DMS 273 treated with DMSO at 0.1 percent for 48 hours (cell line): Measurements from ENCODE around the gene CDC14A.
"Not testable (repeated sequence)": the region's sequence is repeated elsewhere in the genome, so short reads cannot be mapped to it uniquely, and the experiment has no call there.

Experiments used
- DNase-seq: peaks from one replicate; lab custom pipeline; 2025; lab: John Stamatoyannopoulos, UW

Gene CDC14A

DNA sequence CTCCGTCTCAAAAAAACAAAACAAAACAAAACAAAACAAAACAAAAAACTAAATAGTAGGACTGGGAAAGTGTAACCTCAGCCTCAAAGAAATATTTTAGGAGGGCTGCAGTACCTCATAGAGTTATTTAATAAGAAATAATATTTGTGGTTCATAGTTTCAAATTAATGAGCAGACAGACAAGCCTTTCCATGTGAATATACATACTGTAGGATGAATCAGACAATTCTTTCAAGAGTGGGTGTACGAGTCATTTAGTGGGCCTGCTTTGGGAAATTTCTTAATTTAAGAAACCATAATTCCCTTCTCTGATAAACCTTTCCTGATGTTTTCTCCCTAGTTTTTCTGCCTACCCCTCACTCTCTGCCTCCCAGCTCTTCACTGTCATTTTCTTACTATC, 52.5 kb downstream of the CDC14A start:
- DNase-seq, result no peak

DNA sequence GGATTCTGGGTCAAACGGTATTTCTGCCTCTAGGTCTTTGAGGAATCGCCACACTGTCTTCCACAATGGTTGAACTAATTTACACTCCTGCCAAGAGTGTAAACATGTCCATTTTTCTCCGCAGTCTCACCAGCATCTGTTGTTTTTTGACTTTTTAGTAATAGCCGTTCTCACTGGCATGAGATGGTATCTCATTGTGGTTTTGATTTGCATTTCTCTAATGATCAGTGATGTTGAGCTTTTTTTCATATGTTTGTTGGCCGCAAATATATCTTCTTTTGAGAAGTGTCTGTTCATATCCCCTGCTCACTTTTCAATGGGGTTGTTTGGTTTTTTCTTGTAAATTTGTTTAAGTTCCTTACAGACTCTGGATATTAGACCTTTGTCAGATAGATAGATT, 53.6 kb downstream of the CDC14A start:
- not testable (repeated sequence) for DNase-seq

DNA sequence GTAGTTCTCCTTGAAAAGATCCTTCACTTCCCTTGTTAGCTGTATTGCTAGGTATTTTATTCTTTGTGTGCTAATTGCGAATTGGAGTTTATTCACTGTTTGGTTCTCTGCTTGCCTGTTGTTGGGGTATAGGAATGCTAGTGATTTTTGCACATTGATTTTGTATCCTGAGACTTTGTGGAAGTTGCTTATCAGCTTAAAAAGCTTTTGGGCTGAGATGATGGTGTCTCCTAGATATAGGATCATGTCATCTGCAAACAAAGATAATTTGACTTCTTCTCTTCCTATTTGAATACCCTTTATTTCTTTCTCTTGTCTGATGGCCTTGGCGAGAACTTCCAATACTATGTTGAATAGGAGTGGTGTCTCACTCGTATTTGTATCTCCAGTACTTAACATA, 55.1 kb downstream of the CDC14A start:
- not testable (repeated sequence) for DNase-seq

- no peak for DNase-seq
Measured at GRCh38 chr1:100411019-100411418, 58.7 kb downstream of the CDC14A start.

DNA sequence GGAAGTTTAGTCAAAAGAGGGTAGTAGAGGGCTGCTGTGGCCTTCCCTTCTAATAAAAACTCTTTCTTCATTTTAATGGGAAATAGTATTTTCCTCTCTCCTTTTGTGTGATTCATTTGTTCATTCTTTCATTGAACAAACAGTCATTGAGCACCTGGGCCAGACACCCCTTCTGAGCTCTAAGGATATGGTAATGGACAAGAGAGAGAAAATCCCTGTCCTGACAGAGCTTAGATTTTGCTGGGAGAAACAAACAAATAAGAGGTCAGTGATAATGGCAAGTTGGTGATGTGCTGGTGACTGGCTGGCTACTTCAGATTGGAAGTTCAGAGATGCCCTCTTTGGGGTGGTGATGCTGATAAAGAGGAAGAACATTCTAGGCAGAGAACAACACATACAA, 59.3 kb downstream of the CDC14A start:
- no peak for DNase-seq

DNA sequence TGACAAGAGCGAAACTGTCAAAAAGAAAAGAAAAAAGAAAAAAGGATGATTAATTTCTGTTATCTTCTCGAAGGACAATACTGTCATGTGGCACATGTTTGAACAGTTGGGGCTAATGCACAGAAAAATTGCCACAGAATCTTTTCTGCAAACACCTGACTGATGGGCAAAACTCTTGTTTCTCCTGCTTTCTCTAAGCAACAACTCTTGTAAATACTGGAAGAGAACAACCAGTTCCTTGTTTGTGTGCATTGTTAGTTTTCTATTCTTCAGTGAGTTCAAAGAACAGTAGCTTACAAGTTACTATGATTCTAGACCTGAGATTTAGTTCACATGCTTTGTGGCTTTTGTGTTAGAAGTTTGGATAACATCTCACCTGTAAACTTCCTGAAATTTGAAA, 60.7 kb downstream of the CDC14A start:
- no peak for DNase-seq

- DNase-seq, result no peak
Measured at GRCh38 chr1:100414693-100415497, 62.6 kb downstream of the CDC14A start.

DNA sequence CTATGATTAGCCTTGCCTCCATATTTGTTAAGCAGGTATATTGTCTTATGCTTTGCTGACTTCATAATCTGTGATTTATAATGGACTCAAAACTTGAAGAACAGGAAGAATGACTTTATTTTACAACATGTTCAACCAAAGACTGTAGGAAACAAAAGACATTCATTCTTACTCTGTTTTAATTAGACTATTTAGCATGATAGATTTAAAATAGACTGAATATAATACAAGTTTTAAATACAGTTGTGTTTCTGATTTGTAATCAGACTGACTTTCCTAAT, 63.1 kb downstream of the CDC14A start:
- no peak for DNase-seq

- no peak for DNase-seq
Measured at GRCh38 chr1:100419072-100419471, 66.8 kb downstream of the CDC14A start.

- no peak for DNase-seq
Measured at GRCh38 chr1:100422065-100422464, 69.8 kb downstream of the CDC14A start.

- no peak for DNase-seq
Measured at GRCh38 chr1:100423832-100424337, 71.6 kb downstream of the CDC14A start.

DNA sequence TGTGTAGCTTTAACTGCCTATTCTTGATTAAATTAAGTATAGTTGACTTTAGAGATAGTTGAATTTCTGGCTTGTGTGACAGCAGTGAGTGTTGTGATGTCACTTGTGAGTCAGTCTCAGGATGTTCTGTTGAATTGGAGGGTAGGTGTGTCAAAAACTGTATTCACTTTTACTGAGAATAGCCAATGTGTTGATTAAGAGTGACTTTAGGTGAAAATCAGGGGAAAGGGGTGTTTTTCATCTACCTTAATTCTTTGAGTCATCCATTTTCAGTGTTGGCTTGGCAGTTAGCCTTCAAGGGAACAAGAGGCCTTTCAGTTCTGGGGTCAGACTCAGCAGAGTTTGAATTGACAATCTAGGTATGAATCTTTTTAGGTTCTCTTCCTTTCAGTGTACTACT, 75.9 kb downstream of the CDC14A start:
- no peak for DNase-seq

DNA sequence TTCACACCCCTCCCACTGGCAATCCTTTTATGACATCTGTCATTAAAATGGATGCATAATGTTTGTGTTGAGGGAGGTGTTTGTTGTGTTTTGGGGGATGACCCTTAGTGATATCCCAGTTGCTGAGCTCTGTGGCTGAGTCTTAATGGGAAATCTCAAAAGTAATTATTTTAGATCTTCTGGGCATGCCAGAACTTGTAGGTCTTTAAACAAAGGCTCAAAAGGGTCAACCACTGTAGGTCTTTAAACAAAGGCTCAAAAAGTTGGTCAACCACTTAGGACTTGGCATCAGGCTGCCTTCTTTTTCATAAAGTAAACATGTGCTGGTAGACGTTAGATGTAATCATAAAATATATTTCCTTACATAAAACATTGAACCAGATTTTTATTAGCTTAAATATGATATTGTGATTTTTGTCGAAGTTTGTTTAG, 78.0 kb downstream of the CDC14A start:
- DNase-seq, result no peak

DNA sequence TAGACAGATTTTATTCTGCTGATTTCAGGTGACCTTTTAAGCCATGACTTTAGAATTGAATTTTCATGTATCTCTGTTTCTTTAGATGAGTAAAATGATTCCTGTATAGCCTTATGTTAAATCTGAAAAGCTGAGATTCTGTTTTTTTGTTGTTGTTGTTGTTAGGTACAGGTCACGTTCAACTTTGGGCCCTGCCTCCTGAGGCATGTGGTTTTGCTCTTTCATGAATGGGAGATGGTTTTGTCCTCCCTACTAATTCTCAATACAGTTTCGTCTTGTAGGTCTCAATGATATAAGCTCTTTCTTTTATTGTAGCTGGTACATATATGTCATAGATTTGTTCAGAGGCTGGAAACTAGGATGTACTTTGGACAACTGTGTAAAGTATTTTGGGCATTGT, 79.6 kb downstream of the CDC14A start:
- DNase-seq, result no peak

DNA sequence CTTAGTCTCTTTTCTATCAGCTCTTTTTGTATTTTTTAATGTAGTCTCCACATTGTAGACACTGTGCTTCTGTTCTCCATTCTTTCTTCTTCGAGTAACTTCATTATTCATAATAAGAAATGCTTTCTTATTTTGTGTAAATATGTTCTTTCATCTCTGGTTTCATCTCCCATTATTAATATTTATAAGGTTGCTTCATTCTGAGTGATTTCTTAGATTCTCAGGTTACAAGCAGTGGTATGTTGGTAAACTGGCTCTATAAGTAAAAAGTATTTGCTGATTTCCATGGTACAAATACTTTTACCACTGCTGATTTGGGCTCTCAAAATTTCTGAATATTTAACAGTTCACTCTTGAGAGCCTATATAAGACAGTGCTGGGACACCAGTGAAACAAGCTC, 81.3 kb downstream of the CDC14A start:
- no peak for DNase-seq

DNA sequence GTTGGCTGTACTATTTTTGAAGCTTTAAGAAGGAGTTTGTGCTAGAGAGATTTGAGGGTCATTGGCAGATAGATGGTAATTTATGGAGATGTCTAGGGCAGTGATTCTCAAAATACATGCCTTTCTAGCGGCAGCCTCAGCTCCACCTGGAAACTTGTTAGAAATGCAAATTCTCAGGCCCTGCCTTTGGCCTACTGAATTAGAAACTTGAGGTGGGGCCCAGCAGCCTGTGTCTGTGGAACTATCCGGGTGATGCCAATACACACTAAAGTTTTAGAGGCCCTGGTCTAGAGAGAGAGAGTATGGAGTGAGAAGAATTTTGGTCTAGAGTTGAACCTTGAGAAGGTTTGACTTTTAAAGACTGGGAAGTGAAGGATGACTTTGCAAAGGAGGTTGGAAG, 82.5 kb downstream of the CDC14A start:
- no peak for DNase-seq

- DNase-seq, result no peak
Measured at GRCh38 chr1:100438375-100438774, 86.1 kb downstream of the CDC14A start.

DNA sequence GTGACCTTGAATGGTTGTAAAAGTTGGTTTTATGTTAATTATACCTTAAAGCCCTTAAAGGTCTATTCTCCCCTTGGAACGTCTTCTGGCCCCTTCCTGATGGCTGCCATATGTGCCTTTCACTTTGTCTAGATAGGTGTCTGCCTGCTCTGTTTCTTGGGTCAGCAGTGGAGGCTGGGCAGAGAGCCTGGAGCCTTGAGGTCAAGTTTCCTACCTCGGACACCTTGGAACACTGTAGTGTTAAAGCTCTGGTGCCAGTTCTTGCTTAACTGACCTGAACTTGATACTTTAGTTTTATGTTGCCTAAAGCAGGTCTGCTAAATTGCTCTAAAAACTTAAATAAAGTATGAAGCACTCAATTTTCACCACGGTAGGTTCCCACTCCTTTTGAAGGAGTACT, 86.5 kb downstream of the CDC14A start:
- DNase-seq, result no peak

DNA sequence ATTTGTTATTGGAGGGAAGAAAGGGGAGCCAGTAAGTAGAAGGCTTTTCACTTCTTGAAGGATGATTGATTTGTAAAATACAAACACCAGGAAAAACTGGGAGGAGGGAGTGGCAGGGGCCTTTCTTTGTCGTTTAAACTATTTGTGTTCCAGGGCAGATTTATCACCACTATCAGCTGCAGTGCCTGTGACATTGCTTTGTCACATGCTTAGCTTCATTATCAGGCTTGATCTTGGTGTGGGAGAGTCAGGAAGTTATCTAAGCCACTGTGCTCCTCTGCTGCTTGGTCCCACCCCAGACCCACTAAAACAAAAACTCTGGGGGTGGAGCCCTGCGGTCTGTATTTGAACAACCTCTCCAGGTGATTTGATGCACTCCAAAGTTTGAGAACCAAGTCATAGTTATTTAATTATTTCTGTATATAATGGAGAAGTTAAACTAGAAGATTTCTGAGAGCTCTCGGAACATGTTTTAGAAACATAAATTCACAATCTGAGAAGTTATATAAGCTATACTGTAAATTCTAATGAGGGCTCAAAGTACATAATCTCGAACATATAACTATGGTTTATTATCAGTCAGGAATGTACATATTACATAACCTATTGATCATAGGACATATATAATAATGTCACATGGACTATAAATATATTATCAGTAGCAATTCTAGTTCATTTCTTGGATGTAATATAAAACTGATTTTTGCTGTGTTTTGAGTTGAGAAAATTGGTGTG, 87.9 kb downstream of the CDC14A start:
- no peak for DNase-seq

DNA sequence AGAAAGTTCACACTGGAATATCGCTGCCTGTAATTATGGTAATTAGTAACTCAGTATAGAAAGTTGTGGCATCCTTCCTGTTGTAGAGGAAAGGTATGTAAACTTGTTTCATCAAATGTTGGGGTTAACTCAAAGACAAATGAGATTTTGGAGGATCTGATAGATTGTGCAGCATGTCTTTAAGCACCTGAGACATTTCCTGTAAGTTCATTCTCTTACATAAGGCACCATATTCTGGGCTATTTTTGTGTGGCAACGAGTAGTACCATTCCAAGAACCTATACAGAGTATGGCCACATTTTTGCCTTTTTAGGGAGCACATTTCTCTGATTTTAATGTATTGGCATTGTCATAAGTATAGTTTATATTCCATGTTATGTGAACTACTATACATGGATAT, 88.8 kb downstream of the CDC14A start:
- DNase-seq, result no peak

- no peak for DNase-seq
Measured at GRCh38 chr1:100441651-100442050, 89.3 kb downstream of the CDC14A start.

DNA sequence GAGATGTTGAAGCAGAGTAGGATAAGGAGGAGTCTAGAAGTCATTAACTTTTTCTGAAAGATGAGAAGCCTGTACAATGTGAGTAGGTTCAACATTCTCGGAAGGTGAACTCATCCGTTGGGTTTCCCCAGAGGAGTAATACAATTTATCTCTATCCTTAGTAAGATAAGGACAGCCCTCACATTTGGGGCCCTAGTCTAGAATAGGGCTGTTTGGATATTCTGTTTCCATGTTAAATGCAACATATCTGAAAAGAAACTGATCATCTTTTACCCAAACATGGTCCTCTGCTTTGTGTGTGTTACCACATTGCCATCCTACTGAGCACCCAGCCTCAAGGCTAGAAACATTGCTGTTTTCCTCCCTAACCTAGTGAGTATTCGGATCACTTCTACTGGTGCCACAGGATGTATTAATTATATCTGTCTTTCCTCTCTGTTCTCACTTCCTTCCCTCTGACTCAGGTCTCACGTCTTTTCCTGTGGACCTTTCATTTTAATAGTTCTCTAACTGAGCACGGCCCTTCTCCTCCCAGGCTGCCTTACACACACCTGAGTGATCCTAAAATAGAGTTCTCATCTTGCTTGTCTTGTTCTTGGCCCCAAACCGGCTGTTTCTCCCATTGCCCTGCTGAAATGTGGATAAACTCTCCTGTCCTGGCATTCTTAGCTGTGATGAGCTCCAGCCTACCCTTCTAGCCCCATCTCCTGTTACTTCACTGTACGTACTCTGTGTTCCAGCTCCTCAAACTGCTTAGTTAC, 91.7 kb downstream of the CDC14A start:
- no peak for DNase-seq

GRCh38 chr1:100445565-100445964, 93.3 kb downstream of the CDC14A start:
- no peak for DNase-seq
